Smooth muscle cell (in vitro differentiated cells): ENCODE results near the gene SSC5D. TPM values are rescaled to one million over a fixed set of nuclear protein-coding genes. Genes with fewer than 3 reads are reported as not detected.
A peak's percentile ranks its signal among the peaks of the same experiment; 100 is the strongest.

Experiments used
- DNase-seq: peaks from one replicate; lab custom pipeline; 2025; ENCODE audit not compliant: unreplicated experiment; lab: John Stamatoyannopoulos, UW
- H2AFZ ChIP-seq: fragments of 200-600 bp; sonication (generic); 2 replicates; pipeline ENCODE4 v1.6.0; 2016; ENCODE audit warnings: antibody characterized with exemption, low read depth, mild to moderate bottlenecking
- H3F3A ChIP-seq: fragments of 200-600 bp; sonication (generic); 2 replicates; pipeline ENCODE4 v1.6.0; 2017; ENCODE audit warnings: antibody characterized with exemption, low read depth
- H3K27ac ChIP-seq: fragments of 200-600 bp; sonication (generic); 2 replicates; pipeline ENCODE4 v1.5.1; 2016; ENCODE audit warnings: low read depth, mild to moderate bottlenecking
- H3K27me3 ChIP-seq: fragments of 200-600 bp; sonication (generic); 2 replicates; pipeline ENCODE4 v1.6.1; 2016; ENCODE audit warnings: low read depth, mild to moderate bottlenecking
- H3K36me3 ChIP-seq: fragments of 200-600 bp; sonication (generic); 2 replicates; pipeline ENCODE4 v1.5.1; 2016; ENCODE audit warnings: low read depth
- H3K4me1 ChIP-seq: fragments of 200-600 bp; sonication (generic); 2 replicates; pipeline ENCODE4 v1.5.1; 2016; ENCODE audit warnings: low read depth
- H3K4me2 ChIP-seq: fragments of 200-600 bp; sonication (generic); 2 replicates; pipeline ENCODE4 v1.6.0; 2016; ENCODE audit warnings: mild to moderate bottlenecking
- H3K4me3 ChIP-seq: fragments of 200-600 bp; sonication (generic); 2 replicates; pipeline ENCODE4 v1.5.1; 2016; ENCODE audit warnings: mild to moderate bottlenecking
- H3K79me2 ChIP-seq: fragments of 200-600 bp; sonication (generic); 2 replicates; pipeline ENCODE4 v1.6.0; 2016; ENCODE audit warnings: low read depth, mild to moderate bottlenecking
- H3K9ac ChIP-seq: fragments of 200-600 bp; sonication (generic); 2 replicates; pipeline ENCODE4 v1.6.0; 2016; ENCODE audit warnings: low read depth
- H3K9me3 ChIP-seq: fragments of 200-600 bp; sonication (generic); replicated peaks from 2 replicates; pipeline ENCODE4 v1.5.1; 2016; ENCODE audit warnings: low read depth
- H4K20me1 ChIP-seq: fragments of 200-600 bp; sonication (generic); 2 replicates; pipeline ENCODE4 v1.6.0; 2016; ENCODE audit warnings: low read depth
- WGBS: methylation state at CpG from one replicate; pipeline ENCODE4 v1.1.7; 2016; ENCODE audit warnings: low lambda C conversion rate; 5-methylcytosine and 5-hydroxymethylcytosine counted together
- polyA plus RNA-seq: library from polyadenylated mRNA; unstranded; fragments of >200 nt; fragmentation: Nextera tagmentation; extraction: Ambion mirVana; gene quantifications from 2 replicates; pipeline ENCODE4 v1.2.1, GENCODE V29; 2016
- total RNA-seq: library from RNA; depleted of rRNA; stranded (reverse); fragments of >200 nt; gene quantifications from 2 replicates; pipeline ENCODE4 v1.2.3, GENCODE V29; 2014
- TF ChIP-seq, protein P1 (sequence below): fragments of 200-600 bp; sonication (generic); IDR thresholded peaks from 2 replicates; pipeline ENCODE4 v1.5.1; 2017; ENCODE audit warnings: borderline replicate concordance, mild to moderate bottlenecking, antibody characterized with exemption; ENCODE audit not compliant: insufficient read depth, poor library complexity, severe bottlenecking

Gene SSC5D
- total and polyA plus RNA-seq, 2 experiments from 2014 or later: 3.8 to 11.2 TPM

- no peak overlapping the region for H2AFZ ChIP-seq
- H3K79me2 ChIP-seq: peaks cover 10% of the 10 kb centered on the region
- no peak for DNase-seq
- H3K4me2 ChIP-seq: no peak overlapping the region
- H3F3A ChIP-seq: no peaks in the 10 kb centered on the region
- H3K4me1 ChIP-seq: peaks cover 16% of the 10 kb centered on the region
- WGBS: 57% methylated on average over 16 of the region's 16 CpGs
- TF ChIP-seq, protein P1, sequence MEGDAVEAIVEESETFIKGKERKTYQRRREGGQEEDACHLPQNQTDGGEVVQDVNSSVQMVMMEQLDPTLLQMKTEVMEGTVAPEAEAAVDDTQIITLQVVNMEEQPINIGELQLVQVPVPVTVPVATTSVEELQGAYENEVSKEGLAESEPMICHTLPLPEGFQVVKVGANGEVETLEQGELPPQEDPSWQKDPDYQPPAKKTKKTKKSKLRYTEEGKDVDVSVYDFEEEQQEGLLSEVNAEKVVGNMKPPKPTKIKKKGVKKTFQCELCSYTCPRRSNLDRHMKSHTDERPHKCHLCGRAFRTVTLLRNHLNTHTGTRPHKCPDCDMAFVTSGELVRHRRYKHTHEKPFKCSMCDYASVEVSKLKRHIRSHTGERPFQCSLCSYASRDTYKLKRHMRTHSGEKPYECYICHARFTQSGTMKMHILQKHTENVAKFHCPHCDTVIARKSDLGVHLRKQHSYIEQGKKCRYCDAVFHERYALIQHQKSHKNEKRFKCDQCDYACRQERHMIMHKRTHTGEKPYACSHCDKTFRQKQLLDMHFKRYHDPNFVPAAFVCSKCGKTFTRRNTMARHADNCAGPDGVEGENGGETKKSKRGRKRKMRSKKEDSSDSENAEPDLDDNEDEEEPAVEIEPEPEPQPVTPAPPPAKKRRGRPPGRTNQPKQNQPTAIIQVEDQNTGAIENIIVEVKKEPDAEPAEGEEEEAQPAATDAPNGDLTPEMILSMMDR: no peak
- peak overlapping the region; percentile 47 for H3K27ac ChIP-seq
- no peak overlapping the region for H3K9ac ChIP-seq
- H3K9me3 ChIP-seq: no peaks in the 10 kb centered on the region
- H3K27me3 ChIP-seq: no peaks in the 10 kb centered on the region
- no peaks in the 10 kb centered on the region for H4K20me1 ChIP-seq
- no peaks in the 10 kb centered on the region for H3K36me3 ChIP-seq
- H3K4me3 ChIP-seq: no peak overlapping the region
Observed at GRCh38 chr19:55473225-55474012, 14.8 kb upstream of the SSC5D start.

DNA sequence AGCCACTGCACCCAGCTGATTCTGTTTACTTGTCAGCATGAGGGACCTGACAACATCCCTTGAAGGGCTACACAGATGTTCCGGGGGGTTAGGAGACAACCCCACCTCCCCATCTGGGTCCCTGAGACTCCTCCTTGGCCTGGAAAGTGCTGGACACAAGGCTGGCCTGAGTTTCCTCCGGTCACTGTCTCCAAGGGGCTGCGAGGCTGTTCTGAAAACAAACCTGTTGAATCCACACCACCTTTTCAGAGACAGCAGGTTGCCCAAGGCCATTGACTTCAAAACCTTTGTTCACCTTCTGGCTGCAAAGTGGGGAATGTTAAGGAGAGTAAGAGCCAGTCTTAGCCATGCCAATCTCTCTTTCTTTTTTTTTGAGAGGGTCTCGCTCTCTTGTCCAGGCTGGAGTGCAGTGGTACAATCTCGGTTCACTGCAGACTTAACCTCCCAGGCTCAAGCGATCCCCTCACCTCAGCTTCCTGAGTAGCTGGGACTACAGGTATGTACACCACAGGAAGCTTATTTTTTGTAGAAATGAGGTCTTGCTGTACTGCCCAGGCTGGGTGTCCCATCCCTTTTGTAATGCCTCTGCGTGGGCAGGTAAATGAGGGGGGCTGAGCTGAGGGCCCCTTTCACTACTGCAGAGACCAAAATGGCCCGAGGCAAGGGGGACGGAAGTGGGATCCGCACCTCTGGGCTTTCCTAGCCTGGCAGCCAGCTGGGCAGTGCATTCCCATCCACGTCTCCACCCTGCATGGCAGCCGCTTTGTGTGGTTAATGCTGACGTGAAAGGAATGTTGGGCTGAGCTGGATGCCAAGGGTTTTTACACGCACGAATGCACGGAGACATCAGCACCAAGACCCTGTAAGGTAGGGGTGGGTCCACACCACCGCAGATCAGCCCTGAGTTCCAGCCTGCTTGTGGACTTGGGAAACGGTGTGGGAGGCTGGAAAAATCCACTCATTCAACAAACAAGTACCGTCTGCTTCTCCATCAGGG, 13.7 kb upstream of the SSC5D start:
- no peaks in the 10 kb centered on the region for H3K36me3 ChIP-seq
- H4K20me1 ChIP-seq: no peaks in the 10 kb centered on the region
- H3K4me2 ChIP-seq: no peak overlapping the region
- H3K79me2 ChIP-seq: peaks cover 19% of the 10 kb centered on the region
- 84% methylated on average over 19 of the region's 19 CpGs for WGBS
- DNase-seq: no peak
- H3K27ac ChIP-seq: peak overlapping the region; percentile 47
- H3K9ac ChIP-seq: no peak overlapping the region
- H3K9me3 ChIP-seq: no peaks in the 10 kb centered on the region
- no peaks in the 10 kb centered on the region for H3F3A ChIP-seq
- no peak overlapping the region for H3K4me3 ChIP-seq
- TF ChIP-seq, protein P1: no peak
- no peak overlapping the region for H2AFZ ChIP-seq
- peaks cover 16% of the 10 kb centered on the region for H3K4me1 ChIP-seq
- H3K27me3 ChIP-seq: no peaks in the 10 kb centered on the region

- no peaks in the 10 kb centered on the region for H3F3A ChIP-seq
- peak within 1 kb of the TSS; percentile 83 for H3K4me2 ChIP-seq
- peak; percentile 96 for DNase-seq
- no peaks in the 10 kb centered on the region for H3K9me3 ChIP-seq
- H3K4me1 ChIP-seq: peaks cover 16% of the 10 kb centered on the region
- H4K20me1 ChIP-seq: no peaks in the 10 kb centered on the region
- WGBS: 2% methylated on average over 48 of the region's 61 CpGs
- H3K9ac ChIP-seq: peak within 1 kb of the TSS; percentile 82
- H3K36me3 ChIP-seq: no peaks in the 10 kb centered on the region
- H3K27me3 ChIP-seq: no peaks in the 10 kb centered on the region
- H3K4me3 ChIP-seq: peak within 1 kb of the TSS; percentile 67
- TF ChIP-seq, protein P1: no peak
- H2AFZ ChIP-seq: peak within 1 kb of the TSS; percentile 89
- H3K79me2 ChIP-seq: peaks cover 19% of the 10 kb centered on the region
- H3K27ac ChIP-seq: peak within 1 kb of the TSS; percentile 89
Observed at GRCh38 chr19:55476100-55476775, 12.0 kb upstream of the SSC5D start, which contains the start of gene ZNF628. ZNF628 (plus strand) TSS chr19:55476617; CDS start chr19:55479911, 3,294 bp downstream.
